HG03135 (cell line): Measurements from ENCODE around the gene GPRC5A.
A peak's percentile ranks its signal among the peaks of the same experiment; 100 is the strongest.

ENCODE experiments used
- ATAC-seq: cut with Tn5 transposase; IDR thresholded peaks from one replicate; pipeline ENCODE4 v1.9.1; 2021; ENCODE audit warnings: mild to moderate bottlenecking, moderate library complexity; ENCODE audit not compliant: unreplicated experiment

GPRC5A gene

GRCh38 chr12:12883369-12884001 lies 7.9 kb upstream of the GPRC5A start:
- ATAC-seq: no peak

GRCh38 chr12:12885096-12885792 lies 6.1 kb upstream of the GPRC5A start:
- no peak for ATAC-seq

GRCh38 chr12:12887471-12887870 lies 3.9 kb upstream of the GPRC5A start:
- no peak for ATAC-seq

- no peak for ATAC-seq
Measured at GRCh38 chr12:12889701-12890100, 1.7 kb upstream of the GPRC5A start.

GRCh38 chr12:12890543-12891079 lies 751 bp upstream of the GPRC5A start:
- ATAC-seq: no peak

- no peak for ATAC-seq
Measured at GRCh38 chr12:12891881-12892355, 556 bp downstream of the GPRC5A start.

- no peak for ATAC-seq
Measured at GRCh38 chr12:12892681-12893141, 1.3 kb downstream of the GPRC5A start.

- no peak for ATAC-seq
Measured at GRCh38 chr12:12893438-12893837, 2.1 kb downstream of the GPRC5A start.

- no peak for ATAC-seq
Measured at GRCh38 chr12:12896260-12896659, 4.9 kb downstream of the GPRC5A start.

GRCh38 chr12:12897302-12897701 lies 5.9 kb downstream of the GPRC5A start:
- no peak for ATAC-seq

- ATAC-seq: no peak
Measured at GRCh38 chr12:12898136-12898717, 6.9 kb downstream of the GPRC5A start.

GRCh38 chr12:12898911-12899511 lies 7.6 kb downstream of the GPRC5A start:
- ATAC-seq: no peak

- peak; percentile 69 for ATAC-seq
Measured at GRCh38 chr12:12899530-12900380, 8.4 kb downstream of the GPRC5A start.

GRCh38 chr12:12900786-12901157 lies 9.4 kb downstream of the GPRC5A start:
- ATAC-seq: no peak

GRCh38 chr12:12901158-12901791 lies 9.9 kb downstream of the GPRC5A start:
- ATAC-seq: no peak

GRCh38 chr12:12902036-12902435 lies 10.7 kb downstream of the GPRC5A start:
- no peak for ATAC-seq

- no peak for ATAC-seq
Measured at GRCh38 chr12:12903642-12904609, 12.6 kb downstream of the GPRC5A start.

- no peak for ATAC-seq
Measured at GRCh38 chr12:12907552-12907951, 16.2 kb downstream of the GPRC5A start.

GRCh38 chr12:12908252-12908651 lies 16.9 kb downstream of the GPRC5A start:
- no peak for ATAC-seq
